AG04450 (cell line): ENCODE measurements around the gene DOCK3. TPM values are rescaled to one million over a fixed set of nuclear protein-coding genes. Genes with fewer than 3 reads are reported as not detected.

Experiments used
- CTCF ChIA-PET: fragments of 300-600, 350-600 bp; formaldehyde crosslinking; extraction: SDS; loops from one replicate; lab custom pipeline; 2022; ENCODE audit warnings: antibody characterized with exemption, inconsistent platforms; lab: Charles Lee
- POLR2A ChIA-PET: fragments of 350-600 bp; formaldehyde crosslinking; extraction: SDS; loops from one replicate; lab custom pipeline; 2021; ENCODE audit warnings: antibody characterized with exemption, inconsistent platforms; lab: Yijun Ruan, JAX
- DNase-seq: peaks from one replicate; pipeline ENCODE4 v3.0.0-alpha.2; 2011; ENCODE audit warnings: low read depth, low spot score
- H3K27ac ChIP-seq: one replicate; pipeline ENCODE4 v1.5.1; 2012; ENCODE audit warnings: low read depth, low read length, control low read depth
- H3K27me3 ChIP-seq: one replicate; pipeline ENCODE4 v1.6.0; 2012; ENCODE audit warnings: low read length; ENCODE audit not compliant: control insufficient read depth, insufficient read depth
- H3K4me3 ChIP-seq: 2 replicates; pipeline ENCODE4 v1.5.1; 2011; ENCODE audit warnings: mild to moderate bottlenecking, low read depth, low read length, control low read depth
- H3K9me3 ChIP-seq: 2 replicates; pipeline ENCODE4 v1.5.1; 2012; ENCODE audit warnings: low read length; ENCODE audit not compliant: control insufficient read depth, insufficient read depth
- CTCF ChIP-seq: IDR thresholded peaks from 2 replicates; pipeline ENCODE4 v1.5.1; 2011; ENCODE audit warnings: low read depth, low read length, control low read depth, inconsistent platforms
- polyA plus RNA-seq: library from polyadenylated mRNA; depleted of rRNA; stranded (reverse); fragments of >200 nt; gene quantifications from 2 replicates; pipeline ENCODE4 v1.2.3, GENCODE V29; 2011

Gene DOCK3
- polyA plus RNA-seq, 1 experiment, result 0.07 TPM

- ChIA-PET POLR2A (no interaction called here), CTCF (interaction anchor here (1.1 kb wide), 1 partner anchor 42 kb away, joined by 3 read pairs; no protein-coding TSS in a partner anchor)
- Histone ChIP-seq H3K27ac (no peak overlapping the region), H3K9me3 (no peaks in the 10 kb centered on the region), H3K27me3 (no peaks in the 10 kb centered on the region), H3K4me3 (no peak overlapping the region)
- TF ChIP-seq CTCF, result no peak
- no peak for DNase-seq
Observed at GRCh38 chr3:51353131-51353530, 678.4 kb downstream of the DOCK3 start.

GRCh38 chr3:51353691-51354090, 679.0 kb downstream of the DOCK3 start:
- Histone ChIP-seq H3K4me3 (no peak overlapping the region), H3K27ac (no peak overlapping the region), H3K27me3 (no peaks in the 10 kb centered on the region), H3K9me3 (no peaks in the 10 kb centered on the region)
- no peak for TF ChIP-seq CTCF
- ChIA-PET CTCF (no interaction called here), POLR2A (no interaction called here)
- DNase-seq, result no peak

- Histone ChIP-seq H3K4me3 (no peak overlapping the region), H3K9me3 (no peaks in the 10 kb centered on the region), H3K27ac (no peak overlapping the region), H3K27me3 (no peaks in the 10 kb centered on the region)
- ChIA-PET CTCF (interaction anchor here (1.2 kb wide), 1 partner anchor 18 kb away, joined by 4 read pairs; no protein-coding TSS in a partner anchor), POLR2A (no interaction called here)
- DNase-seq, result no peak
- TF ChIP-seq CTCF, result no peak
Observed at GRCh38 chr3:51354172-51354571, 679.4 kb downstream of the DOCK3 start.

GRCh38 chr3:51354731-51355615, 680.2 kb downstream of the DOCK3 start:
- ChIA-PET POLR2A (no interaction called here), CTCF (interaction anchor here (1.2 to 1.4 kb wide), 2 partner anchors 17 to 255 kb away, joined by 4 to 5 read pairs; no protein-coding TSS in a partner anchor)
- no peak overlapping the region for H3K27ac ChIP-seq
- no peaks in the 10 kb centered on the region for H3K9me3 ChIP-seq
- peaks cover 3% of the 10 kb centered on the region for H3K27me3 ChIP-seq
- no peak overlapping the region for H3K4me3 ChIP-seq
- no peak for TF ChIP-seq CTCF
- DNase-seq, result no peak
